ACHN (cell line): ENCODE data around the gene C9orf152.

ENCODE experiments used
- DNase-seq: peaks from one replicate; pipeline ENCODE4 v3.0.0-alpha.2; 2015
- in situ Hi-C: cut with HindIII; loops from 2 replicates; pipeline ENCODE4 v1.10.0; 2017; ENCODE audit warnings: low sequenced_read_pairs, low pct_ligation_motif_present, low pct_unique_long_range_greater_than_20kb

C9orf152 gene

GRCh38 chr9:110156416-110156815 is 51.5 kb downstream of the C9orf152 start:
- no peak for DNase-seq
- in situ Hi-C loops, result no loop called here

GRCh38 chr9:110155751-110156150 is 52.2 kb downstream of the C9orf152 start:
- in situ Hi-C loops, result no loop called here
- no peak for DNase-seq

GRCh38 chr9:110153431-110153830 is 54.5 kb downstream of the C9orf152 start:
- in situ Hi-C loops, result no loop called here
- no peak for DNase-seq

GRCh38 chr9:110152704-110153374 is 55.1 kb downstream of the C9orf152 start:
- in situ Hi-C loops, result no loop called here

More at GRCh38 chr9:110152704-110153374, 55.1 kb downstream of the C9orf152 start:
- DNase-seq, result peak; percentile 68
